GM19397 (cell line): ENCODE results near the gene PAK4.
"Not testable (repeated sequence)": the region's sequence is repeated elsewhere in the genome, so short reads cannot be mapped to it uniquely, and the experiment has no call there.

Source experiments
- ATAC-seq: cut with Tn5 transposase; IDR thresholded peaks from one replicate; pipeline ENCODE4 v1.9.1; 2021; ENCODE audit warnings: mild to moderate bottlenecking, moderate library complexity; ENCODE audit not compliant: unreplicated experiment

The PAK4 gene

GRCh38 chr19:39125554-39126311, at the start of gene PAK4:
PAK4 (plus strand) TSS chr19:39125786; CDS start chr19:39169554, 43,768 bp downstream.
- peak; percentile 97 for ATAC-seq

- ATAC-seq, result no peak
These were observed 48.3 kb upstream of the PAK4 start for GRCh38 chr19:39077323-39077722.

- no peak for ATAC-seq
These were observed 47.0 kb upstream of the PAK4 start for GRCh38 chr19:39078436-39079200.

- no peak for ATAC-seq
These were observed 45.2 kb upstream of the PAK4 start for GRCh38 chr19:39080431-39080830.

GRCh38 chr19:39082167-39082566, 43.4 kb upstream of the PAK4 start:
- ATAC-seq, result no peak

- no peak for ATAC-seq
These were observed 42.6 kb upstream of the PAK4 start for GRCh38 chr19:39082745-39083598.

GRCh38 chr19:39083599-39083982, 42.0 kb upstream of the PAK4 start:
- no peak for ATAC-seq

- no peak for ATAC-seq
These were observed 41.4 kb upstream of the PAK4 start, which contains the start of gene ACP7 for GRCh38 chr19:39083983-39084731. ACP7 (plus strand) TSS chr19:39084368; CDS start chr19:39085270, 902 bp downstream.

- ATAC-seq, result no peak
These were observed 40.9 kb upstream of the PAK4 start for GRCh38 chr19:39084732-39085080.

- ATAC-seq, result no peak
These were observed 40.2 kb upstream of the PAK4 start for GRCh38 chr19:39085392-39085791.

GRCh38 chr19:39086386-39086785, 39.2 kb upstream of the PAK4 start:
- ATAC-seq, result no peak

- ATAC-seq, result no peak
These were observed 37.5 kb upstream of the PAK4 start for GRCh38 chr19:39087907-39088686.

GRCh38 chr19:39090016-39090415, 35.6 kb upstream of the PAK4 start:
- not testable (repeated sequence) for ATAC-seq

GRCh38 chr19:39090881-39091280, 34.7 kb upstream of the PAK4 start:
- ATAC-seq, result no peak

- ATAC-seq, result not testable (repeated sequence)
These were observed 29.6 kb upstream of the PAK4 start for GRCh38 chr19:39095799-39096540.

GRCh38 chr19:39097299-39097698, 28.3 kb upstream of the PAK4 start:
- no peak for ATAC-seq

GRCh38 chr19:39097721-39098120, 27.9 kb upstream of the PAK4 start:
- ATAC-seq, result no peak

- ATAC-seq, result no peak
These were observed 27.0 kb upstream of the PAK4 start for GRCh38 chr19:39098365-39099269.
